Dedifferentiated amniotic fluid mesenchymal stem cell (primary cell): Measurements from ENCODE around the gene STAB2.

Experiments
- DNase-seq: peaks from one replicate; pipeline ENCODE4 v3.0.0-alpha.2; 2016; ENCODE audit errors: extremely low spot score

STAB2 gene

DNA sequence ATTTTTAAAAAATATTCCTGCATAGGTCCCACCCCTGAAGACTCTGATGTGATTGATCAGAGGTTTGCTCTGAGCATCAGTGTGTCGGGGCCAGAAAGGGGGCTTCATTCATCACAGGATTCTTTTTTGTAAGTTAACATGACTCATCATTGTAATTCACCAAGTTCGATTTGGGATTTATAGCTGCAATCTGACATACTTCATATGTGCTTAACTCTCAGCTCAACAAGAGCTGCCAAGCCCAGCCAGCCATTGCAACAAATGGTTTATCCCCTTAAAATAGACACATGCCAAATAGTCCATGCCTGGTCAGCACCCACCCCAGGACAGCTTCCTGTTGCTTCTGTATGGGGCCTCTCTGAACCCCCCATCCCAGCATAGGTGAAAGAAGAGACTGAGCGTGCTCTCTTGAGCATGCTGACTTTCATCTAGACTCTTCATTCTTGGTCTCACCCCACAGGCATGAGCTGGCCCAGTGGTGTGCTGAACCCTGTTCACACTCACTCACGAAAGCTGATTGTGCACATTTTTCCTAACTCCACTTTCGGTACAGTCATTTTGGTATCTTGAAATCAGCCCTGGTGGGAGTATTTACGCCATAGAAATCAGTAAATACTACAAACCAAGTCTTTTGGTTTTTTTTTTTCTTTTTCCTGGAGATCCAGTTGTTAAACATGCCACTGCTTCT, 101.4 kb downstream of the STAB2 start:
- no peak for DNase-seq

DNA sequence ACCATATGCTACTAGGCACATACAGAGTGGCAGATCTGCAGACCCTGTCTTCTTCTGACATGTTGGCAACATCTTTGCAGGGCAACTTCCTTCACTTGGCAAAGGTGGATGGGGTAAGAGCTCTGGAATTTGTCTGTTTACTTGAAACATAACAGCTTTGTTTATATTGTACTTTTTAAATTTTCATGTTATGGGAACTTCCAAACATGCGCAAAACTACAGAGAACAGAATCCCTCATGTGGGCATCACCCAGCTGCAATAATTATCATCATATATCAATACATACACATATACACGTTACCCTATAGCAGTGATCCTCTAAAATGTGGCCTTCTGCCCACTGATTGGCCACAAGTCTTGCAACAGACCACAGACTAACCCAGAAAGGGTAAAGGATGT, 103.4 kb downstream of the STAB2 start:
- DNase-seq, result no peak

DNA sequence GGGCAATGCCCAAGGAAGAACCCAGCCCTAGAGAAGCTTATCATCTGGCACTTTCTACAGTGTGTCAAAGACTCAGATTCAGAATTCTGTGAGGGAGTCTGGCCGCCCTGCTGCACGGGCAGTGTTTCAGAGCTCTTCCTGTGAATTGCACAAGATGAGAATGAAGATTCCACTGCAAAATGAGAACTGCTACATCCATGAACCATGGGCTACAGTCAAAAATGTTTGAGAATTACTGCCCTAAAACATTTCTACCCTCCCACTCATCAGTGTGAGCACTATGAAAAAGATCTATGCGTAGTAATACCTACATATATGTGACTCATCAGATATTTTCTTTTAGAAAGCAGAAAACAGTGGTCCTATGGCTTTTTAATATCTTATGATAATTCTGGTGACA, 104.0 kb downstream of the STAB2 start:
- DNase-seq, result no peak

DNA sequence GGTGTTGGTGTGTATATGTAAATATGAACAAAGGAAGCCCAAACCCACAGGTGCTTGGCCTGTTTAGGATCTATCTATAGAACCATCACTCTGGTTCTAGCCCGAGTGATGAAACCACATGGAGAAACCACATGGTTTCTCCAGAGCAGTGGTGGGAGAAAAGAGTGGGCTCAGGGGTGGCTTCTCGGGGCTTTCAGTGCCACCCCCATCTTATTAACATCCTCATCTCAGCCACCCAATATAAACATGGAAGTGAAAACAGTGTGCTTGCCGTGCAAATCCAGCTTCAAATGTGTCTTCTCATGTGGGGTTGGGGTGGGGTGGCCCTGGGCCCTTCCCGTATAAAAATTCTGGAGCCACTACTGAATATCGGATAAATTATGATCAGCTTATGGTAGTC, 109.0 kb downstream of the STAB2 start:
- DNase-seq, result no peak

DNA sequence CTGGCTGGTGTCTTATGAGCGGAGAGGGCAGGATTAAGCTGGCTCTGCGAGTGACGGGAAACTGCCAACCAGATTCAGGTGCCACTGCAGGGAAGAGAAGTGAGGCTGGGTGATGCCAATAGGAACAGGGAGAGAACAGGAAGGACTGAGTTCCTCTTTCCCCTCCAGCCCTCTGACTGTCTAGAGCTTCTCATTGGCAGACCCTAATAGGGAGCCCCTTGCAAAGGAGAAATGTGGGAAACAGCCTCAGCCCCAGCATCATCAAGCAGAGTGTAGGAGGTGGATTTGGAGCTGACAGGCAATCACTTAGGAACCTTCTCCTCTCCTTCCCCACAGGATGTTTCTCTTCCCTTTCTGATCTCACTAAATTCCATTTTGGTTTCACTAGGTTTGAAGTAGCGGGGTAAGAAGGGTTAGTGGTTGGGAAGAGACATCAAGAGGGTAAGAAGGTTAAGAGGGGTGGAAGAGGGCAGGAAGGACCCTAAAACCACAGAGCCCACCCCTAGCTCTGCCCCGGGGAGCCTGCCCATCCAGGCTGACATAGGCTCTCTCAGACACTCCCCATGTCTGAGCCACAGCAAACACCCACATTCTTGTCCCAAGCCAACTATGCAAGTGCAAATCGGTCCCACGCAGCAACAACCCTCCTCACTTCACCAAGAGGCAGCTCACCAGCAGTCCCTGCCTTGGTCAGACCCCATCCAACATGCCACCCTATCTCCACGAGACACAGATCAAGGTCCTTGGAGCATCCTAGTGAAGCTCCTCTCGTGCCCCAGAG, 111.1 kb downstream of the STAB2 start:
- DNase-seq, result no peak

DNA sequence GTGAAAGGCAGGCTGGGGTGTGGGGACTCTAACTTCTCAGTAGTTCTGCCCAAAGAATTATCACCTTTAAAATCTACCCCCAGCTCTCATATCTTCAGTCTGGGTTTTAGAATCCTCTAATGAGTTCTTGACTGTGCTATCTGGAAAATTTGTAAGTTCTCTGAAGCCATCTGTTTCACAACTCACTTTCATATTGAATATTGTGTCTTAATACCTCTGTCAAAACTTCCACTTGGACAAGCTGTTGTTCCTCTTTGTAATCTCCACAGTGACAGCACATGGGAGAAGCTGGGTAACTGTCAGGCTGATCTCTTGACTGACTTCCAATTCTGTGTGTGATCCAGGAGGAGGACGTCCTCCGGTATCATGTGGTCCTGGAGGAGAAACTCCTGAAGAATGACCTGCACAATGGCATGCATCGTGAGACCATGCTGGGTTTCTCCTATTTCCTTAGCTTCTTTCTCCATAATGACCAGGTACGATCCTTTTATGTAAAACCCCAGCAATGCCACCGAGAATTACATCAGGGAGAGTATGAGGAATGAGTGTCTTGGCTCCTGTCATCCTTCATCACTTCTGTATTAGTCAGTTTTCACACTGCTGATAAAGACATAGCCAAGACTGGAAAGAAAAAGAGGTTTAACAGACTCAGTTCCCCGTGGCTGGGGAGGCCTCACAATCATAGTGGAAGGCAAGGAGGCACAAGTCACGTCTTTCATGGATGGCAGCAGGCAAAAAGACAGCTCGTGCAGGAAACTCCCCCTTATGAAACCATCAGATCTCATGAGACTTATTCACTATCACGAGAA, 111.9 kb downstream of the STAB2 start:
- no peak for DNase-seq

DNA sequence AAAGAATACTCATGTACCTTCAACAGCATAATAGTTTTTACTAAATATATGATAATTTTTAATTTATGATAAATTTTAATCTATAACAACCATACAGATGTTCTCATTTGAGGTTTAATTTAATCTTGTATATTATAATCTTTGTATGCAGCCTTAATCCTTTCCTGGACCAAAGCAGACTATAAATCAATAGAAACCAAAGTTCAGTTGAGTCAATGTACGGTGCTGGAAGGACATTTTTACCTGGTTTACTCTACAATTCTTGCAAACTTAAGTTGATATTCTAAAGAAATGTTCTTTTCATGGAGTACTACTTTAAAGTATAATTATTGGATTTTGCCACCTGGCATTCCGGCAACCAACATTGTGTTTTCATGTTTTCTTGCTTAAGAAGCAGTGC, 118.0 kb downstream of the STAB2 start:
- no peak for DNase-seq

DNA sequence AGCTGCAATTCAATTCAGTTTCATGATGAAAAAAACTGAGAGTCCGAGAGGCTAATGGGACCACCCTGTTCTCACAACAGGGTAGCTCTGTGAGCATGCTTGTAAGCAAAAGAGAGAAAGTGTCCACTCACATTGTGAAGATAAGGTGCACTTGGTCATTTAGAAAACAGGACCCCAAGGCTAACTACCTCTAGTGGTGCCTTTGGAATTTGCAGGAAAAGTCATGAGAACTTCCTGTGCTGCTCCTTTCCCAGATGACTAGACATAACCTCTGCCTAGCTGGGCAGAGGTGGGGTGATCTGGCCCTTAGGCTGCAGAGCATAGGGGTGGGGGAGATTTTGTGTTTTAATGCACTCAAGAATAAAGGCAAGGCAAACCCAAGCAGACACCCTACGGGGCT, 118.9 kb downstream of the STAB2 start:
- no peak for DNase-seq

DNA sequence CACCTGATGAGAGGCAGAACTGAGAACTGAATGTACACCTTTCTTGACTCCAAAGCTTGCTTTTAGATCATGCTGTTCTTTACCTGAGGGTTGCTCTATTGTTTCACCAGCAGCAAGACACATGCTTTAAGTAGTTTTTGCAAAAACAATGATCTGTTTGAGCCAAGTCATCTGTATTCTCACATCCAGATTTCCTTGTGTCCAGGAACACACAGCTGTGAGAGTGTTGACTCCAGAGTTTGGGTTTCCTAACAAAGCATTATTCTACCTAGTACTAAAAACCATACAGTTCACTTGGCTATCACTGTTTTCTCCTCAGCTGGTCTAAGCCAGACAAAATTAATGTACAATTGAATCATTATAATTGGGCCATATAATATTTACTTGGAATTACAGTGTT, 120.4 kb downstream of the STAB2 start:
- no peak for DNase-seq

DNA sequence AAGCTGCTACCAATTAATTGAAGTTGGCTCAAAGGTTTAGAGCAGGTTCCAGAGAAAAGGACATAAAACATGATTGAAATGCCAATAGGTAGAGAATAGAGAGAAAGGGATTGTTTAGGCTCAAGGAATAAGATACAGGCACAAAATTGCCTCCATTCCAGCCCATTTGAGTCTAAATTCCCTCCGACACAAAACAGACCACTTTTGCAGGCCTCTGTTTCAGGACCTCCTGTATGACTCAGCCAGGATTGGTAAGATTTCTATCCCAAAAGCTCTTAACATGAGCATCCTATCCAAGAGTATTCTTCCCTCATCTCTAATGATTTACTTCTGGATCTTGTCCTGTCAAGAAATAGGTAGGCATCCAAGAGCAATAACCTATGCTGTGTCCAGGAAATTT, 123.5 kb downstream of the STAB2 start:
- DNase-seq, result no peak

DNA sequence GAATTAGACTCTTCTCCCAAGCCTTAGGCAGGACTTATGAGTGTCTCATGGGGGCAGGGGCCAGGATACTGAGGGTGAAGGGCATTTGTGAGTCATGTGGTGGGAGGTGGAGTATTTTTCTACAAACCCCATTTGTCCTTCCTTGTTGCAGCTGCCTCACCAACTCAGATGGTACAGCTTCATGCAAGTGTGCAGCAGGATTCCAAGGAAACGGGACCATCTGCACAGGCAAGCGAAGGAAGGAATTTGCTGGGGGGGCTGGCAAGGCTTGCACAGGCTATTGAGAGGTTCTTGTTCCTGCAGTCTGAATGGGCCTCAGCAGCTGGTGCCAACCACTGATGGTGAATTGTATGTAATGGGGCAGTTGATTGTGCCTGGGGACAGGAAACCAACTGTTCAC, 125.1 kb downstream of the STAB2 start:
- DNase-seq, result no peak

DNA sequence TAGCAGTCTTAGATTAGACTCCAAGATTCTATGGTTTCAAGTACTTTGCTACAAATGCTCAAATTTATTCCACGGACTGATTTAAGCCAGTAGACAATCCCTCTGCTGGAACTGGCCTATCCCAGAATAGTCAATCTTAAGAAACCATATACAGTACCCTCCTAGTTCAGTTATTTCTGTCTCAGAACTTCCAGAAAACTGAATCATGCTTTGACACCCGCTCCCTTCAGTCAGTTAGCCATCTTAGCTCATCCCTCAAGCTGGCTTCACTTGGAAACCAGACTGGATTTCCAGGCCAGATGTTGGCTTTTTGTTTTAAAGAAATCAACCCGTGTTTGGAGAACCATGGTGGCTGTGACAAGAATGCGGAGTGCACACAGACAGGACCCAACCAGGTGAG, 128.4 kb downstream of the STAB2 start:
- DNase-seq, result no peak

DNA sequence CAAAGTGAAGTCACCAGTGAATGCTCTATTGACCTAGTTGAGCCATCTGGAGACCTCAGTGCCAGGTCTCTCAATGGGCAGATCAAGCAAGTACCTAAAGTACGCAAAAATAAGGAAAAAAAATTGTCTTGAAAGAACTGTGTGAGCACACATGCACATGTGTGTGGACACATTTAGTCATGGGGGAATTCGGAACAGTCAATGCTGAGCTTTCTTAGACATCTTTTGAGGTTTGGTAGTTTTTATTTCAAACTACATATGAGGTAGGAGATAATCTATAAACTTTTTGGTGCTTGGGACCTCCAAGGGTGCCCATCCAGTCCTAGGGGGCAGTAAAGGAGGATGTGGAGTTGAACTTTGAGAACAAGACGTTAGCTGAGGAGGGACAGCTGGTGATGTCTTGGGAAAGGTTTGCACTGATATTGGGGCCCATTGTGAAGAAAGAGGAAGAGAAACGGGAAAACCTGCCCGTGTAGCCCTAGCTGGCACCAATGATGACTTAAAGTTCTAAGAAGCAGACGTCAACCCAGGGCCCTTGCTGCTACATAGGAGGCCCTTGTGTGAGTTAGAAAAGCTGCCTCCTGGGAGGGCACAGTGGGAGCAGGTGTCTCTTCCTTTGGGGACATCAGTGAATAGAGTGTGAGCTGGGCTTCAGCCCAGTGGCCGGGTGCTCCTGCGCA, 129.6 kb downstream of the STAB2 start:
- no peak for DNase-seq

DNA sequence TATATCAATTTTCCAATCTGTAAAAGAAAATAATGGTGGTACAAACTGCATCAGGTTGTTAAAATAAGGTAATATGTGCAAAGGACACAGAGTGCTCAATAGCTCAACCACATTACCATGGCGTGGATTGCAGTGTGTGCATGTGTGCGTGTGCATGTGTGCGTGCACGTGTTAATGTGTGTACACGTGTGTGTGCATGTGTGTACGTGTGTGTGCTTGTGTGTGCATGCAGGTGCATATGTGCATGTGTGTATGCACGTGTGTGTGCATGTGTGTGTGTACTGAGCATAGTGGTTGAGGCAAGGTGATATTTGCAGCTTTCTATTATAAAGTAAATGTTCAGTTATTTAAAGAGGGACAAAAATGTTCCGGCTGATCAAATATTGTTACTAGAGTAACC, 138.3 kb downstream of the STAB2 start:
- no peak for DNase-seq

DNA sequence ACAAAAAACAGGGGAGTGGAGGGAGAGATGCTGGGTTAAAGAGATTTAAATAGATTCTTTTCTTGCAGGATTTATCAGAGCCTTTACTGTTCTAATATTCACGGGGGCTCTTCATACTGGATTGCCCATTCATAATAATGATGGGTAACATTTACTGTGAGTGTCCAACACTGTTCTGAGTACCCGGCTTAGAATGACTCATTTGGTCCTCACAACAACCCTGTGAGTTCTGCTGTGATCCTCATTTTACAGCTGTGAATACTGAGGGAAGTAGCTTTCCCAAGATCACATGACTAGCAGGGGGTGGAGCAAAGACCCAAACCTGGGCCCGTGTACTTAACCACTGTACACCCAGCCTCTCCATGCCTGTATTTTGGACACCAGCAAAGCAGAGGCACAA, 140.6 kb downstream of the STAB2 start:
- no peak for DNase-seq

DNA sequence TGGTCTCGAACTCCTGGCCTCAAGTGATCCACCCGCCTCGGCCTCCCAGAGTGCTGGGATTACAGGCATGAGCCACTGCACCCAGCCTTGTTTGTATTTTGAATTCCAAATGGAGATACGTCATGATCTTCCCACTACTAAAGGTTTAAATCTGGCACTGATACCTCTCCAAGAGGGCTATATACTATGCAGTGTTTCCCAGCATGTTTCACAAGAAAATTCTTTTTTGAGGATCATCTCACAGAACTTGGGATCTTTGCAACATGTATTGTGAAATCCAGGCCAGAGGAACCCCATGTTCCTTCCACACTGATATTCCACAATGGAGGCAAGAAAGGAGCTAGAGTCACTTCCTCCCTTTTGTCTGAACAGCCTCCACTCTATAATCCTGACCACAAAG, 141.2 kb downstream of the STAB2 start:
- DNase-seq, result no peak

DNA sequence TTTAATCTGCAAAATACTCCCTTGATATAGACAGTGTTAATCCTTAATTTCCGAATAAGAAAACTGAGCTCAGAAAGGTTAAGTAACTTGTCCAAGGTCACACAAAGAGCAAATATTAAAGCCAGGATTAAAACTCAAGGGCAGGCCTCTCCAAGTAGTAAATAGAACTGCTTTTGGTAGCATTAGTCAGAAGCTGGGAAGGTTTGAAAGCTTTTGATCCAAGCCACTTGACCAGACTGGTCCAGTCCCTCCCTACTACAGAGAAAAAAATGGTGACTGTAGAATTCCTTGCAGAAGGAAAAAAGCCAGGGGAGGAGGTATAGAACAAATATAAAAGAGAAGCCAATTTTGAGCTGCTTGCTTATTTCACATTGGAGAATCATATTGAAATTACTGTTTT, 142.4 kb downstream of the STAB2 start:
- no peak for DNase-seq

DNA sequence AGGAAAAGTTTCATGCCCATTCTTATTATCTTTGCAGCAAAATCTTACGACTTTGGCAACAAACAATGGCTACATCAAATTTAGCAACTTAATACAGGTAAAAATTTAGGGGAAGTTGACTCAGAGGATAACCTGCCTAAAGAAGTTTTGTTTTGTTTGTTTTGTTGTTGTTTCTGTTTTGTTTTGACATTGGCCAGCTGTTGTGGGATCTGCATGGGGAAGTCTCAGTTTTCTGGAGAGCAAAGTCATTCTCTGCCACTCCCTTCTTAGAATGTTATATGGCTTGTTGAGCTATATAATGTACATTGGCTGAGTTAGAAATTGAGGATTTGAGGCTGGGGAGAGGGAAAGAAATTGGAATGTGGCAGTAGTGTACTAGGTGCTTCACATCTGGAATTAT, 144.5 kb downstream of the STAB2 start:
- no peak for DNase-seq

DNA sequence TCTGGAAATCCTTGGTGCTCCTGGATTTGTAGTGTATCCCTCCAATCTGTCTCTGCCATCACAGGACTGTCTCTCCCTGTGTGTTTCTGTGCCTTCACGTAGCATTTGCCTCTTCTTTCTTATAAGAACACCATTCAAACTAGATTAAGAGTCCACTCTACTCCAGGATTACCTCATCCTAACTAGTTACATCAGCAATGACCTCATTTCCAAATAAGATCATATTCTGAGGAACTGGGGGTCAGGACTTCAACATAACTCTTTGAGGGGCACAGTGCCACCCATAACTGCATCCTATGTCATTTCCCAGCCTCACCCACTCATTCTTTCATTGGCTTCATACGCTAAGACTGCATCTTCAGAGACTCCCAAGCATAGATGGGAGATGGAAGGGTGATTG, 147.8 kb downstream of the STAB2 start:
- DNase-seq, result no peak

DNA sequence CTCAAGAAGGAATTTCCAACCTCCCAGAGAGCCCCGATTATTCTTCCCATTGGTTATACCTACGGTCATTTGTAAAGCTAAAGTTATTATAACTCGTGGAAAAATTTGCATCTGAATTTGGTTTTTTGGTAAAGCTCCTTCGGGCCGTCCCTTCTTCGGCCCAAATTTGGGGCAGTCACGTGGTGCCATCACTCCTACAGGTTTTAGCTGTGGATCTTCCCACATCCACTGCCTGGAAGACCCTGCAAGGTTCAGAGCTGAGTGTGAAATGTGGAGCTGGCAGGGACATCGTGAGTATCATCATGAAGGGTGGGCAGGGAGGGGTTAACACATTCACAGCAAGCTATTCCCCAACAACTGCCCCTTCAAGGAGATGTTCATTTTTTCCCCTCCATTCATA, 148.2 kb downstream of the STAB2 start:
- no peak for DNase-seq

DNA sequence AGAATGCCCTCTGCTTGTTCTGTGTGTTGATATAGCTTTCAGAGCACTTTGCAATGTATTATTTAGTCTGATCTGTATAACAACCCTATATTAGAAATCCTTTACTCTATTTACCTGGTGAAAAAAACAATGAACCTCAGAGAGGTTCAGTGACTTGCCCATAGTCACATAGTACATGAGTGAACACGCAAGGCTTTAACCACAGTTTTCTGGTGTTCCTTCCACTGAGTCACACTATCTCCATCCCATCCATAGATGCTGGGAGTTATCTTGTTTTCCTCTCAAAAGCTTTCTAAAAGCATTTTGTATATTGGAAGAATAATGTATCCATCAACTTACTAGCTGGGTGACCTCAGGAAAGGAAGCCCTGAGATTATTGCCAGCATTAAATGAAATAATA, 149.5 kb downstream of the STAB2 start:
- no peak for DNase-seq

DNA sequence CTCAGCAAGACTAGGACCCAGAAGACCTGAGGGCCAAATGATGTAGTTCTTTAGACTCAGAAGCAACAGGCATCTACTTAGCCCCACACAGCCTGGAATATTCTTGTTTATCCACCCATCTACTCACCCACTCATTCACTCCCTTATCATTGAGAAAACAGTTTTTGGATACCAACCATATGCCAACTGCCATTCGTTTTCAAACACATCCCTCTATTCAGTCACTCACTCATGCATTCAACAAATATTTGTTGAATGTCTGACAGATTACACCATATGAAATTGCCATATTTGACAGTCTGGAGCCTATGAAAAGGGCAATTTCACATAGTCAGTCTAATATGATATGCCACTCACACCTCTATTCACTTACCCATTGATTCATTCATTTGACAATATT, 150.8 kb downstream of the STAB2 start:
- DNase-seq, result no peak
